ENCODE data around the gene CRISP3.

CRISP3 gene

GRCh38 chr6:49693512-49693911 is 50.7 kb downstream of the CRISP3 start:
- H3K4me3 ChIP-seq (ENCODE audit: low read depth, low read length): no peak overlapping the region
- TF ChIP-seq, protein P1, sequence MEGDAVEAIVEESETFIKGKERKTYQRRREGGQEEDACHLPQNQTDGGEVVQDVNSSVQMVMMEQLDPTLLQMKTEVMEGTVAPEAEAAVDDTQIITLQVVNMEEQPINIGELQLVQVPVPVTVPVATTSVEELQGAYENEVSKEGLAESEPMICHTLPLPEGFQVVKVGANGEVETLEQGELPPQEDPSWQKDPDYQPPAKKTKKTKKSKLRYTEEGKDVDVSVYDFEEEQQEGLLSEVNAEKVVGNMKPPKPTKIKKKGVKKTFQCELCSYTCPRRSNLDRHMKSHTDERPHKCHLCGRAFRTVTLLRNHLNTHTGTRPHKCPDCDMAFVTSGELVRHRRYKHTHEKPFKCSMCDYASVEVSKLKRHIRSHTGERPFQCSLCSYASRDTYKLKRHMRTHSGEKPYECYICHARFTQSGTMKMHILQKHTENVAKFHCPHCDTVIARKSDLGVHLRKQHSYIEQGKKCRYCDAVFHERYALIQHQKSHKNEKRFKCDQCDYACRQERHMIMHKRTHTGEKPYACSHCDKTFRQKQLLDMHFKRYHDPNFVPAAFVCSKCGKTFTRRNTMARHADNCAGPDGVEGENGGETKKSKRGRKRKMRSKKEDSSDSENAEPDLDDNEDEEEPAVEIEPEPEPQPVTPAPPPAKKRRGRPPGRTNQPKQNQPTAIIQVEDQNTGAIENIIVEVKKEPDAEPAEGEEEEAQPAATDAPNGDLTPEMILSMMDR (IDR thresholded peaks at IDR 0.05; ENCODE audit: low read depth, low read length): no peak

GRCh38 chr6:49692534-49692933 is 51.7 kb downstream of the CRISP3 start:
- TF ChIP-seq, protein P1 (IDR thresholded peaks at IDR 0.05; ENCODE audit: low read depth, low read length): no peak
- H3K4me3 ChIP-seq (ENCODE audit: low read depth, low read length): no peak overlapping the region

All from WI38 (cell line).